Non-pigmented ciliary epithelial cell (primary cell): Measurements from ENCODE around the gene CREBBP.
"Not testable (repeated sequence)": the region's sequence is repeated elsewhere in the genome, so short reads cannot be mapped to it uniquely, and the experiment has no call there.

ENCODE experiments used
- DNase-seq: peaks from one replicate; pipeline ENCODE4 v3.0.0-alpha.2; 2010; ENCODE audit warnings: low read depth

Gene CREBBP

DNA sequence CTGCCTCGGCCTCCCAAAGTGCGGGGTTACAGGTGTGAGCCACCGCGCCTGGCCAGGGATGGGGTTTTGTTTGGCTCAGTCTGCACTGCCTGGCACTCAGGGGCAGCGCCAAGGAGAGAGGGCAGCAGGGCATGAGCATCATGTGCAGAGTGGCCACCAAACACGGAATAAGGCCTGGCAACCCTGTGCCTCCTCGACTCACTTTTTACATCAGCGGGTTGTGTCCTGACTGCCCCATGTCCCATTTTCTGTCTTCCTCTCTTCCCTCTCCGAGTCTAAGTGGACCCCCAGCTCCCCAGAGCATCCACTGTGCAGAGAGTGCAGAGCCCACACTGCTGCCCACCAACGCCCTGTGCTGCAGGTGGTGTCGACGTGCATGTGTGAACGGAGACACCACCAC, 145.0 kb downstream of the CREBBP start:
- DNase-seq, result no peak

DNA sequence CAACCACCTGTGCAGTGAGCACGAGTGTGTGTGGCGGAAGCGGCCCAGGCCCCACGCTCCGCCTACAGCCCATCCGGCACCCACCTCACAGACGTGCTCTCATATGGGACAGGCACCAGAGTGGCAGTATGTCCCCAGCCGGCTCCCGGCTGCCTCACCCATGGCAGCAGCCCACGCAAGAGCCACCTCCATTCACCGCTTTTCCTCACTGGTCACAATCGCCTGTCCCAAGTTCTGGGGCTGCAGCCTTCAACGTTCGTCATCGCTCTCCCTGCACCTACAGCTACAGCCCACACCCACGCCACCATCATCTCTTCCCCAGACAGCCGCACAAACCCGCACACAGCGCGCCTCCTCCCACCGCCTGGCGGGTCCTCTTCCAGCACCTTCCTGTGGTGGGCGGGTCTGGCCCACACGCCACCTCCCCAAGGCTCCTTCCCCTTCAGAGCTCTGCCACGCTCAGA, 145.7 kb downstream of the CREBBP start:
- DNase-seq, result no peak

DNA sequence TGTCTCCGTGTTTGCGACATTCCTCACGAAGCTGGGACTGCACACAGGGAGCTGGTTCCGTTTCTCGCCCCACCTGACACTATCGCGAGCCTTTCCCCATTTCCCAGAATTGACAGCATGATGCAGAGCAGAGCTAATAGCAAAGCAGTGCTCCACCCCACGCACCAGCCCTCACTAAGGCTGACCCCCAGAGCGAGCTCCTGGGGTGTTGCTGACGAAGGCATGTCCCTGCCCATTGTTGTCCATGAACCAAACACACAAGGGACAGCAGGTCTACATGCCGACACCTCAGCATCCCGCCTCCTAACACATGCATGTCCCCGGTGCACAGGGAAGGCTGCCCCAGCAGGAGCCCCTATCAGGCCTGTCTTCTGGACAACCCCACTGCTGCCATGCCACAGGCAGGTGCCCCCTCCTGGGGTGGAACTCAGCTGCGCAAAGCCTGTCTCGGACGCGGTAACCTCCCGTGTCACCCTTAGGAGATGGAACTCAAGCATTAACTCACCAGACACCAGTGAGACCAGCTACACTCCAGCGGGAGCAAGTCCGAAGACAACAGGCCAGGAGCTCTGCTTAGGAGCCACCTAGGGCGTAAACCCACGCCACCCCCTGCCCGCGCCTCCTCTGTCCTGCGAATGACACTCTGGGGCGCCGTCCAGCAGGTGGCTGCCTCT, 146.3 kb downstream of the CREBBP start:
- no peak for DNase-seq

DNA sequence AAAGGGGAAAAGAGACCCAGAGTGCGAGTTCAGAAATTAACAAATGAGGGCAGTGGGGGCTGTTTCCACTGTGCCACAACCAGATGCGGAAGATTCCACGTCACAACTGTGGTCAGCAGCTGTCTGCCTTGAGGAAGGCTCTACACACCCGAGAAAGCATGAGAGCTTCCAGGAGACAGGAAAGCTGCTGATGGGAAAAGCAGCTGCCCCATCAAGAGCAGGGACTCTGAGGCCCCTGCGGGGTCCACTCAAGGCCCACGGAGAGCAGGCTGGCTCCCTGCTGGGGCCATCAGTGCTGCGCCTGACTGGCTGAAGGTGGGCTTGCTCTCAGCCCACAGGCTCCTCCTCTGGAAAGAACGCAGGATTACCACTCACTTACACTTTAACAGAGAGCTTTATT, 148.3 kb downstream of the CREBBP start:
- no peak for DNase-seq

DNA sequence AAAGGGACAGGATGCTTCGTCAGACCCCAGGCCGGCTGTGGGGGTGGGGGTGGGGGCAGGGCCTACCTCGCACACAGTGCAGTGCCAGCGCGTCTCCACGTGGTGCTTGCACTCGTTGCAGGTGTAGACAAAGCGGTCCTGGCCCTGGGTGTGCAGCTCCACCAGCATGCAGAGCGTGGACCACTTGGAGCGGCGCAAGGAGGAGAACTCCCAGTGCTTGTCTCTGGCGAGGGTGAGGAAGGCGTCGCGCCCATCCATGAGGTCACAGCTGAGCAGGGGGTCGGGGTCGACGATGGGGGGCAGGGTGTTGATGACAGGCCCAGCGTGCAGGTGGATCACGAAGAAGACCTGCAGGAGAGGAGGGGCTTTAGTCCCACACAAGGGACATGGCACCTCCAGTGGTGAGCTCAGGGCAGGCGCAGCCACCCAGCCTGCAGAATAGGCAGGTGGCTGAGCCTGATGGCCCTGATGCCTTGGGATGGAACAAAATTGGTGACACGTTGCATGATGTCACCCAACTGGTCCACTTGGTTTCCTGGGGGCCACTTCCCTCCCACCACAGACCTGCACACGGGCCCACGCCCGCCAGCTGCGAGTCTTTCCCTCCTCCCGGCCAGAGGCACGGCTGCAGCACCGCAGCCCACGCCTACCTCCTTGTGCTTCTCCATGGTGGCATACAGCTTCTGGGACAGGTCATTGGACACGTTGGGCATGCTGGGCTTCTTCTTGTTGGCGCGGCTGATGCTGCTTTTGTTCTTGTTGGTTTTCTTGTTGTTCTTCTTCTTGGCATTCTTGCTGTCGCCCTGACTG, 149.2 kb downstream of the CREBBP start:
- DNase-seq, result no peak

DNA sequence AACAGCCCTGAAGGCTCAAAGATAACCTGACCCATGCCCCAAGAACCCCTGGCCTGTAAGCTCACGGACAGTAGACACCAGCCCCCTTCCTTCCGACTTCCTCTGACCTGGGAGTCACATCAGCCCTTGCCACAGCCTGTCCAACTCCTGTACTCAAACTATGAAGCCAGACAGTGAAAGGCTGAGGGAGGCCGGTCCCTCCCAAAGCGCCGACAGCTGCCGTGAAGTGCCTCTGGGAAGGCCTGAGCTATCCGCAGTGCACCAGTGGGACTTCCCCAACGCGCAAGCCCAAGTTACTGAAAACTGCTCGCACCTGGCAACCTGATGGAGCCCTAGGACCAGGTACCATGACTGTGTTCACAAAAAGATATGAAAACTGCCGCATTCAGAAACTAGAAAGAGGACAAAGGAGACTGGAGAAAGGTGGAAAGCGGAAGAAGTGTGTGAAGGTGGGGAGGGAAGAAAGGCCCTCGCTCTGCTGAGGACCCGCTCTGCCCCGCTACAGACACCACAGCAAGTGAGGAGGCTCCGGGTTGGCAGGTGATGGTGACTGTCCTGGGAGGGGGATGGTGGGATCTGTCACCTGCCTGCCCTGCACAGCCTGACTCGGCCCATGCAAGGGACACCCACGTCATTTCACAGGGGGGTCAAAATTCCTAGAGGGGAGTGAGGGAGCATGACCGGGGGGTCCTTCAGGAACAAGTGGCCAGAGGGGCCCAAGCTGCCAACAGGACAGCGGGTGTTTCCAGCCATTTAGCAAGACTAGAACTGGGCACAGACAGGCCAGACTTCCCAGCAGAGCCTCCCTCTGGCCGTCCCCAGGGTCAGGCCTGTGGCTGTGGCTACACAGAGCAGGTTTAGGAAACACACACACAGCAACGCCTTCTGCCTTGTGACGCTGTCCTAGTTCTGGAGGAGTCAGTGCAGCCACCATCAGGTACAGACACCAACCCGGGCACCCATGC, 150.1 kb downstream of the CREBBP start:
- DNase-seq, result no peak

DNA sequence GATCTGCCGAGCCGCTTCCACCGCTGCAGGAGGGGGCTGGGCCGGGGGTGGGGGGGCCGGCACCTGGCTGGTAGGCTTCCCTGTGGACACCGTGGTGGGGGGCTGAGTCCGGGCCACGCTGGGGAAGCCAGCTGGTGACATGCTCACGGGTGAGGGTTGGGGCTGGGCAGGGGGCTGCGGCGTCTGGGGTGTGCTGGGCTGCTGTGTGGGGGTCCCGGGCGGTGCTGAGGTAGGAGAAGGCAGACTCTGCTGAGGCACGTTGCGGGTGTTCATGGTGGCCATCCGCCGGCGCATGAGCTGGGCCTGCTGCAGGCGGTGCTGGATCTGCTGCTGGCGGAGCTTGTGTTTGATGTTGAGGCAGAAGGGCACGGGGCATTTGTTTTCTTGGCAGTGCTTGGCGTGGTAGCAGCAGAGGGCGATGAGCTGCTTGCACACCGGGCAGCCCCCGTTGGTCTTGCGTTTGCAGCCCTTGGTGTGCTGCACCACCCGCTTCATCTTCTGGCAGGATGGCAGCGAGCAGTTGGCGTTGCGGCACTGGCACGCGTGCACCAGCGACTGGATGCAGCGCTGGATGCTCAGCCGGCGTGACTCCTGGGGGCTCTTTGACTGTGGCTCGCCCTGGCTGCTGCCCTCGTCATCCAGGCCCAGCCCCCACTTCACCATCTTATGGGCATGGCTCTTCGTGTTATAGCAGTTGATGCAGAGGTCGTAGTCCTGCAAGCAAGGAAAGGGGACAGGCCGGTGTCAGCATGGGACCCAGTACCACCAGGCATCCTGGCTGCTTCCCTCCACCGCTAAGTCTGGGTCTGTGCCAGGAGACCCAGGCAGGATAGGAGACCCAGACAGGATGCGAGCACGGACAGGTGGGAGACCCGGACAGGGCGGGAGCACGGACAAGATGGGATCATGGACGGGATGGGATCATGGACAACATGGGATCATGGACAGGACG, 151.1 kb downstream of the CREBBP start:
- DNase-seq, result no peak

DNA sequence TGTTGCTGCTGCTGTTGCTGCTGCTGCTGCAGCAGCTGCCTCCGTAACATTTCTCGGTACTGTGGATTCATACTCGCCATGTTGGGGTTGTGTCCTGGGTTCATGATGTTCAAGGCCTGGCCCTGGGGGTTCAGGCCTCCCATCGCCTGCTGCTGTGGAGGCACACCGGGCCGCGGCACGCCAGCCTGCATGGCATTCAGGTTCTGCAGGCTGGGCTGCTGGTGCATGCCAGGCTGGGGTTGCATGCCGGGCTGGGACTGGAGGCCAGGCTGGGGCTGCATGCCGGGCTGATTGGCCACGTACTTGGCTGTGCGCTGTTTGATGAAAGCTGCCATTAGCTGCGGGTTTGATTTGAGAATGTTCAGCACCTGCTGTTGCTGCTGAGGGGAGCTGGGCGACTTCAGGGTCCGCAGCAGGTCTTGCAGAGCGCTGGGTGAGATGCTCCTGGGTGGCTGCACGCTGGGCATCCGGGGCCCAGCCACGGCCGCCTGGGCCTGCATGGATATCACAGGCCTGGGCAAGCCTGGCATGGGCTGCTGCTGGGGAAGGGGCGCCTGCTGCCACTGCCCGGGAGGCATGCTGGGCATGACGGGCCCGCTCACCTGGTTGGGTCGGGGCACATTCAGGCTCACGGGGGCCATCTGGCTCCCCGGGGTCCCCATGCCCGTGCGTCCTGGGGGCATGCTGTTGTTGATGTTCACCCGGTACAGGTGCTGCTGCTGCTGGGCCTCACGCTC, 151.9 kb downstream of the CREBBP start:
- DNase-seq, result no peak

DNA sequence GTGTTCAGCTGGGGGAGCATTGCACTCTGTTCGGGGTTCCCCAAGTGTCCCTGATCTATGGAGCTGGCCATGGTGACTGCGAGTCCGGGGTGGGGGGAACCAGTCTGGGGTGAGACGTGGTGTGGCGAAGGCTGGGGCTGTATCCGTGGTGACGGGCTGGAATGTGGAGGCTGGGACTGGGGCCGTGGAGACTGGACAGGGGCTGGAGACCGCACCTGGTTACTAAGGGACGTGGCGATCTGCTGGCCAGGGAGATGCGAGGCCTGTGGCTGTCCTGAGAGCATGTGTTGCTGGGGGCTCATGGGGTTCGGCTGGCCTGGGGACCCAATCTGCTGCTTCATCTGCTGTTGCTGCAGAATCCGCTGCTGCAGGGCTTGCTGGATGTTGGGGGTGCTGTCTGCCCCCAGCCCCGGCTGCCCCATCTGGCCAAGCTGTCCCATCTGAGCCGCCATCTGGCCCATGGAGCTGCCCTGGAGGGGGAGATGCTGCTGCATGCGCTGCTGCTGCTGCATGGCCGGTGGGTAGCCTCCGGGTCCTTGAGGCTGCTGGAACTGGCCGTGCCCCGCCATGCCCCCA, 152.6 kb downstream of the CREBBP start:
- no peak for DNase-seq

DNA sequence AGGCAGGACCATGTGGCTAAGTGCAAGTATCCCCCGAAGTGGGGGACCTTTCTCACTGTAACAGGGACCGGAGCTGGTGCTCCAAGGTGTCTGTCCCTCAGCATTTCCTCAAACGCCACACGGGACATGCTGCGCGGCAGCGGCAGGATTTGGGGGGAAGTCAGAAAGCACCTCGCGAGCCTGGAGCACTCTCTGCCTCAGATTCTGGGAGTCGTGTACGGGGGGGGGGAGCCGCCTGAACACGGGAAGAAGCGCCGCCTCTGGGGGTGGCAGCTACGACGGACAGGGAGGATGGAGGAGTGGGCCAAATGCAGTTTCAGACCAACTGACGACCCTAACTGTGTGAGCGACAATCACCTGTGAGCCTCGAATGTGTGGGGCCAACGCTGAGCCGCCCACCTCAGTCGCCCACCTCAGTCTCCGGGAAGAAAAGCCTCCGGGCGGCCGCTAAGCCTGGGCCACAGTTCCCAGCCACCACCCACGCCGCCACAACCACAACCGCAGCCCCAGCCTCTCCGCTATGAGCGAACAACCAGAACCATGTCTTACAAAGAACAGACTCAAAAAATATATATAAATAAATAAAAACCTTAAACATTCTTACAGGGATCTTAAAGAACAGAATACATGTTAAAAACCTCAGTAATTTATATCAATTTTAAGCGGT, 154.4 kb downstream of the CREBBP start:
- no peak for DNase-seq

DNA sequence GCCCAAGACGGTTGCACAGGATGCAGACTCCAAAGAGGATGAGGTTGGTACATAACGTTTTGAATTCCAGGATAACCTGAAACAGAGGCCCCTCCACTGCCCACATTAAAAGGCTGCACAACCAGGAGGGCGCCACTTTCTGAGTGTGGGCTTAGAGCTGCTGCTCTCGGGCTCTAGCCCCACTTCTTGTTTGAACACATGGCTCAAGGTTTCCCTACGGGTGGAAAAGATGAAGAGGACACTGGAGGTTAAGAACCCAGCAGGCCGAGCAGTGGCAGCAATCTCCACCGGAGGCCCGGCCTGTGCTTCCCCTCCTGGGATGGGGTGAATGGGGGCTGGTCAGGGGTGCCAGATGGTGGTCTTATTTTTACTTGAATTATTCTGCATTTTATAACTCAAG, 155.2 kb downstream of the CREBBP start:
- no peak for DNase-seq

DNA sequence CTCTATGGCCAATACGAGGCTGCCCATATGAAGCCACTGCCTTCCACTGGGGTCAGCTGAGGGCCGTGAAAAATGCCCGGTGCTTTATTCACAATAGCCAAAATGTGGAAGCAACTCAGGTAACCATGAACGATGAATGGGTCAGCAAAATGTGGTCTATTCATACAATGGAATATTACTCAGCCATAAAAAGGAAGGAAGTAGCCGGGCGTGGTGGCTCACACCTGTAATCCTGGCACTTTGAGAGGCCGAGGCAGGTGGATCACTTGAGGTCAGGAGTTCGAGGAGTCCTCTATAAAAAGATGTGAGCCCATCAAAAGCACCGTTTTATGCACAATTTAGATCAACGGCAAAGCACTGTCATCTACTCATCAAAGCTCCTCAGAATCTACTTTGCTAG, 158.0 kb downstream of the CREBBP start:
- no peak for DNase-seq

DNA sequence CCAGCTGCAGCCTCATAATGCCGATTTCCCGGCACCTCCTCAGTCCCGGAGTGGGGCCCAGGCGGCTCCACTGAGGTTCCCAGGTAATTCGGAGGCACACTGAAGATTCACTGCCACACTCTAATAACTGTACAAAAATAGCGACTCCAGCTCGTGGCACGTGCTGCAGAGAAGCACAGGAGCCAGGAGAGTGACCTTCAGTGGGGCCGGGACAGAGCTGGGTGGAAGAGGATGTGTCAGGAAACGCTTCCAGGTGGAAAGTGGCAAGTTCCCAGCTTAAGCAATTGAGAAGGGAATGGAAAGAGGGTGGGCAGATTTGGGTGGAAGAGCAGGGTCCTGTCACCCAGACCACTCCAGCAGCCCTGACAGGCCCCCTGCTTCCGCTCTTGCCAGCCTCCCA, 160.1 kb downstream of the CREBBP start:
- no peak for DNase-seq

DNA sequence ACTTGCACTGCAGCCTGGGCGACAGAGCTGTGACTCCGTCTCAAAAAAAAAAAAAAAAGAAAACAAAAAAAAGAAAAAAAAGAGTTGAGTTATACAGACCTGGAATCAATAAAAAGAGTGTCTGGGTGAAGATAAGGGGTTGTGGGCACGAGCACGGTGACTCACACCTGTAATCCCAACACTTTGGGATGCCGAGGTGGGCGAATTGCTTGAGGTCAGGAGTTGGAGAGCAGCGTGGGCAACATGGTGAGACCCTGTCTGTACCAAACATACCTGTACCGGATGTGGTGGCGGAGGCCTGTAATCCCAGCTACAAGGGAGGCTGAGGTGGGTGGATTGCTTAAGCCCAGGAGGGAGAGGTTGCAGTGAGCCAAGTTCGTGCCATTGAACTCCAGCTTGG, 161.9 kb downstream of the CREBBP start:
- no peak for DNase-seq

DNA sequence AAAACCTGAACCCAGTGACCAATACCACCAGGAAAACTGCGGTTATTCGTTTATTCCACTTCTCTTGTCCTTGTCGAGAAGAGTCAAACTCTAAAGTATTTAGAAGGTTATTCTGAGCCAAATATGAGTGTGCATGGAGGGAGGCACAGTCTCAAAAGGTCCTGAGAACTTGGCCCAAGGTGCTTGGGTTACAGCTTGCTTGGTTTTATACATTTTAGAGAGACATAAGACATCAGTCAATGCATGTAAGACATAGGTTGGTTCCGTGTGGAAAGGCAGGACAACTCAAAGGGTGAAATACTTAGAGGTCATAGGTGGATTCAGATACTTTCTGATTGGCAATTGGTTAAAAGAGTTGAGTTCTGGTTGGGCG, 162.5 kb downstream of the CREBBP start:
- DNase-seq, result no peak

DNA sequence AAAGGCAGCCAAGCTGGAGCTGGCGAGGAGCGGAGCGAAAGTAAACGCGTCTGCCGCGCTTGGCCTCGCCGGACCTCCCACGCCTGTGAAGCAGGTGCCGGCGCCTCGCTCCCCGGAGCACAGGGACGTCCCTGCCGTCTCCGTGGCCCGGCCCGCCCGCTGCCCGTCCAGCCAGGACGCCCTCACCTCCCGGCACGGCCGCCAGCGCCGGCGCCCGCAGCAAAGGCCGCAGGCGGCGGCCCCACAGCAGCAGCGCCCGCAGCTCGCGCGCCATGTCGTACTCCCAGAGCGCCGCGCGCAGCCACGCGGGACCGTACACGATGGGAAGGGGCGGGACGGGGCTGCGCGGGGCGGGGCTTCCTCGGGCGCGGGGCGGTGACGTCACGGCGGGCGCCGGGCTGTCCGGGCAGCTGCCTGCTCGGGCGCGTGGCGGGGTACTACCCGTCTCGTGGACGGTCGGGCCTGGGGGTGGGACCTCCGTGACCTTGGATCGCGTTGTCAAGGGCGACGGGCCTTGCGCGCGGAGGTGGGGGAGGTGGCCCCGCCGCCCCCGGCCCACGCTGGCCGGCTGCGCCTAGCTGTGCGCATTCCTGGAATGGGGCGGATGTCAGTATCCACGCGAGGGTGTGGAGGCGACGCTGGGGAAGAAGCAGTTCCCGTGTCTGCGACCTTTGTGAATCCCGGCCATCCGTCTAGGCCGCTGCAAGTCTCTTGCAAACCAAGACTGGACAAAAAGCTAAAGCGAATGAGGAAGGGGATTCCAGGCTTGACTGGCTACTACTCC, 163.1 kb downstream of the CREBBP start, which contains the start of gene TRAP1:
TSS of gene TRAP1 (minus strand) at position 290 of the 784 bp plus-strand sequence. CDS start at position 274, 16 bp downstream.
- peak; percentile 13 for DNase-seq

DNA sequence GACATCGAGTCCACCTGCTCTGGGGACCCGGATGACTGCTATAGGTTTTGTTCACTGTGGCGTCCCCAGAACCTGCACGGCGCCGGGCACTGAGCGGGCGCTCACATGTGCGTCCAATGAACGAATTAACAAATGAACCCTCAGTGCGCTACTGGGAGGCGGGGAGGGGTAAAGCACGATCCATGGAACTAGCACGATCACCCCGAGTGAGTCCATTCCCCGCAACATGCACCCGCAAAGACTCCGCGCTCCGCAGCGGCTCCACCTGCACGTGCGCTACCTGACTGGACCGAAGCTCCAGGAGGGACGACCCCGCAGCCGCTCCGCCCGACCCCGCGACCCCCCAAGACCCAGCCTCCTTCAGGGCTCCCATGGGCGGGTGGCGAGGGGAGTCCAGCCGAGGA, 163.7 kb downstream of the CREBBP start:
- DNase-seq, result no peak

DNA sequence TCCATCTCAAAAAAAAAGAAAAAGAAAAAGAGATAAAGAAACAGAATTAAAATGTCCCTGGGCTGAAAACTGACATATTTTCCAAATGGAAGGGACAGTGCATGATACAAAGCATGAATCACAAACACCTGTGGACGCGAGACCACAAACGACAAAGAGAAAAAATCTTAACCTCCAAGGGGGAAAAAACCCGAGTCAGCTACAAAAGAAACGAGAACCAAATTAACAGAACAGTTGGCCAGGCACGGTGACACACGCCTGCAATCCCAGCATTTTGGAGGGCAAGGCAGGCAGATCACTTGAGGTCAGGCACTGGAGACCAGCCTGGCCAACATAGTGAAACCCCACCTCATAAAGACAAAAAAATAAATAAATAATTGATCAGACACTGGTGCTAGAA, 165.1 kb downstream of the CREBBP start:
- DNase-seq, result no peak

DNA sequence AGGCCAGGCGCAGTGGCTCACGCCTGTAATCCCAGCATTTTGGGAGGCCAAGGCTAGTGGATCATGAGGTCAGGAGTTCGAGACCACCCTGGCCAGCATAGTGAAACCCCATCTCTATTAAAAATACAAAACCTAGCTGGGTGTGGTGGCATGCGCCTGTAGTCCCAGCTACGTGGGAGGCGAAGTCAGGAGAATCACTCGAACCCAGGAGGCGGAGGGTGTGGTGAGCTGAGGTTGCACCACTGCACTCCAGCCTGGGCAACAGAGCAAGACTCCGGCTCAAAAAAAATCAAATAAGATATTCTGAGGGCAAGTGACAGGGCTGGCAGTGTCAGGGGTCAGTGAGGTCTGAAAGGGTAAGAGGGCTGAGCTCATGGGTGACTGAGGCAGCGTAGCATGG, 166.1 kb downstream of the CREBBP start:
- not testable (repeated sequence) for DNase-seq
